ENCODE measurements around the gene ABI3BP. TPM values are rescaled to one million over a fixed set of nuclear protein-coding genes. Genes with fewer than 3 reads are reported as not detected.

Gene ABI3BP
- total and polyA plus RNA-seq, 10 of the 15 experiments (the other 5 are each of a cell fraction or from before 2014, with no cell fraction given) = 0.03 to 0.42 (median 0.11) TPM; not detected in 4

- TF ChIP-seq RB1 (IDR thresholded peaks at IDR 0.05; ENCODE audit: borderline replicate concordance) = peak; percentile 70; the same call in 1 of the 2 replicates
Measured at GRCh38 chr3:100708989-100709841, 284.0 kb downstream of the ABI3BP start, which contains the start of gene TFG (continued).

GRCh38 chr3:100708644-100708988 lies 284.6 kb downstream of the ABI3BP start:
- Histone ChIP-seq H3K4me1 (ENCODE audit: control insufficient read depth, insufficient read depth, low read length) (peaks cover 9% of the 10 kb centered on the region), H3K4me2 (ENCODE audit: control insufficient read depth, insufficient read depth) (peak overlapping the region; percentile 71), H2AFZ (ENCODE audit: control insufficient read depth, low read depth, low read length) (peak overlapping the region; percentile 84), H4K20me1 (ENCODE audit: control insufficient read depth, insufficient read depth) (no peaks in the 10 kb centered on the region), H3K27ac (ENCODE audit: control insufficient read depth, insufficient read depth) (peak overlapping the region; percentile 90), H3K79me2 (ENCODE audit: control insufficient read depth, insufficient read depth, low read length) (peaks cover 42% of the 10 kb centered on the region), H3K4me3 (peak overlapping the region; percentile 62; the same call in 1 of the 2 replicates), H3K27me3 (replicated peaks in 1 of 2; ENCODE audit: control insufficient read depth in 2 of 2, insufficient read depth in 2 of 2, low read length in 1 of 2) (no peaks in the 10 kb centered on the region), H3K9ac (ENCODE audit: control insufficient read depth, insufficient read depth, low read length) (peak overlapping the region; percentile 64; the same call in 1 of the 2 replicates), H3K36me3 (ENCODE audit: control insufficient read depth in 2 of 2, insufficient read depth in 2 of 2, low read length in 1 of 2) (peaks cover 0 to 3% of the 10 kb centered on the region in 2 experiments; a peak in 1 of 4 replicates), H3K9me3 (replicated peaks; ENCODE audit: control insufficient read depth, insufficient read depth, low read length) (no peaks in the 10 kb centered on the region; the same call in 1 of the 3 replicates)
- intact Hi-C loops (cut with micrococcal nuclease; ENCODE audit: unreplicated experiment) (no loop called here), in situ Hi-C loops (cut with MboI) (no loop called here)
- RAD21 ChIA-PET (ENCODE audit: unreplicated experiment) = interaction anchor here (0.8 to 1.0 kb wide), 3 partner anchors 55 to 246 kb away, joined by 3 to 6 read pairs (median 4); no protein-coding TSS in a partner anchor
- TSS peak; percentile 99 for BruUV-seq (replicated peaks)
- FAIRE-seq (no peak), DNase-seq (ENCODE audit: low read depth, low spot score) (no peak), ATAC-seq (no peak)
- POLR2A ChIA-PET = interaction anchor here (0.6 to 2.1 kb wide), 6 partner anchors 11 to 97 kb away, joined by 3 to 4 read pairs (median 3); no protein-coding TSS in a partner anchor
- 98% methylated on average over 3 of the region's 3 CpGs for WGBS (ENCODE audit: insufficient coverage, insufficient replicate concordance, low lambda C conversion rate, missing lambda C conversion rate)
- SMC1A ChIA-PET (ENCODE audit: uncharacterized antibody, unreplicated experiment) = interaction anchor here (0.7 to 3.3 kb wide), 6 partner anchors 14 to 307 kb away, joined by 3 to 17 read pairs (median 4); partner anchors contain the start of genes LNP1 and TOMM70
- CTCF ChIA-PET = interaction anchor here (1.5 to 2.1 kb wide), 2 partner anchors 10 to 246 kb away, joined by 4 to 8 read pairs; no protein-coding TSS in a partner anchor
- TF ChIP-seq, protein P1, sequence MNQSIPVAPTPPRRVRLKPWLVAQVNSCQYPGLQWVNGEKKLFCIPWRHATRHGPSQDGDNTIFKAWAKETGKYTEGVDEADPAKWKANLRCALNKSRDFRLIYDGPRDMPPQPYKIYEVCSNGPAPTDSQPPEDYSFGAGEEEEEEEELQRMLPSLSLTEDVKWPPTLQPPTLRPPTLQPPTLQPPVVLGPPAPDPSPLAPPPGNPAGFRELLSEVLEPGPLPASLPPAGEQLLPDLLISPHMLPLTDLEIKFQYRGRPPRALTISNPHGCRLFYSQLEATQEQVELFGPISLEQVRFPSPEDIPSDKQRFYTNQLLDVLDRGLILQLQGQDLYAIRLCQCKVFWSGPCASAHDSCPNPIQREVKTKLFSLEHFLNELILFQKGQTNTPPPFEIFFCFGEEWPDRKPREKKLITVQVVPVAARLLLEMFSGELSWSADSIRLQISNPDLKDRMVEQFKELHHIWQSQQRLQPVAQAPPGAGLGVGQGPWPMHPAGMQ (IDR thresholded peaks at IDR 0.05; ENCODE audit: borderline replicate concordance) = no peak
- TF ChIP-seq RAD21 (IDR thresholded peaks at IDR 0.05; ENCODE audit: insufficient read depth, low read depth, low read length) (no peak), ZNF274 (IDR thresholded peaks at IDR 0.05; ENCODE audit: insufficient read depth, insufficient read length) (no peak), ATF3 (IDR thresholded peaks at IDR 0.05; ENCODE audit: borderline replicate concordance, extremely low read depth, low read depth, low read length) (no peak), CBX3 (IDR thresholded peaks at IDR 0.05; ENCODE audit: borderline replicate concordance, low read depth) (no peak), FOXM1 (IDR thresholded peaks at IDR 0.05; ENCODE audit: low read depth, low read length) (no peak), FOS (IDR thresholded peaks at IDR 0.05; ENCODE audit: borderline replicate concordance, extremely low read depth, insufficient read length) (no peak), IRF4 (IDR thresholded peaks at IDR 0.05; ENCODE audit: low read depth, low read length) (no peak), JUND (IDR thresholded peaks at IDR 0.05; ENCODE audit: low read depth, low read length) (no peak)
- TF ChIP-seq, protein P2, sequence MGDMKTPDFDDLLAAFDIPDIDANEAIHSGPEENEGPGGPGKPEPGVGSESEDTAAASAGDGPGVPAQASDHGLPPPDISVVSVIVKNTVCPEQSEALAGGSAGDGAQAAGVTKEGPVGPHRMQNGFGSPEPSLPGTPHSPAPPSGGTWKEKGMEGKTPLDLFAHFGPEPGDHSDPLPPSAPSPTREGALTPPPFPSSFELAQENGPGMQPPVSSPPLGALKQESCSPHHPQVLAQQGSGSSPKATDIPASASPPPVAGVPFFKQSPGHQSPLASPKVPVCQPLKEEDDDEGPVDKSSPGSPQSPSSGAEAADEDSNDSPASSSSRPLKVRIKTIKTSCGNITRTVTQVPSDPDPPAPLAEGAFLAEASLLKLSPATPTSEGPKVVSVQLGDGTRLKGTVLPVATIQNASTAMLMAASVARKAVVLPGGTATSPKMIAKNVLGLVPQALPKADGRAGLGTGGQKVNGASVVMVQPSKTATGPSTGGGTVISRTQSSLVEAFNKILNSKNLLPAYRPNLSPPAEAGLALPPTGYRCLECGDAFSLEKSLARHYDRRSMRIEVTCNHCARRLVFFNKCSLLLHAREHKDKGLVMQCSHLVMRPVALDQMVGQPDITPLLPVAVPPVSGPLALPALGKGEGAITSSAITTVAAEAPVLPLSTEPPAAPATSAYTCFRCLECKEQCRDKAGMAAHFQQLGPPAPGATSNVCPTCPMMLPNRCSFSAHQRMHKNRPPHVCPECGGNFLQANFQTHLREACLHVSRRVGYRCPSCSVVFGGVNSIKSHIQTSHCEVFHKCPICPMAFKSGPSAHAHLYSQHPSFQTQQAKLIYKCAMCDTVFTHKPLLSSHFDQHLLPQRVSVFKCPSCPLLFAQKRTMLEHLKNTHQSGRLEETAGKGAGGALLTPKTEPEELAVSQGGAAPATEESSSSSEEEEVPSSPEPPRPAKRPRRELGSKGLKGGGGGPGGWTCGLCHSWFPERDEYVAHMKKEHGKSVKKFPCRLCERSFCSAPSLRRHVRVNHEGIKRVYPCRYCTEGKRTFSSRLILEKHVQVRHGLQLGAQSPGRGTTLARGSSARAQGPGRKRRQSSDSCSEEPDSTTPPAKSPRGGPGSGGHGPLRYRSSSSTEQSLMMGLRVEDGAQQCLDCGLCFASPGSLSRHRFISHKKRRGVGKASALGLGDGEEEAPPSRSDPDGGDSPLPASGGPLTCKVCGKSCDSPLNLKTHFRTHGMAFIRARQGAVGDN (IDR thresholded peaks at IDR 0.05) = no peak
- TF ChIP-seq, protein P3, sequence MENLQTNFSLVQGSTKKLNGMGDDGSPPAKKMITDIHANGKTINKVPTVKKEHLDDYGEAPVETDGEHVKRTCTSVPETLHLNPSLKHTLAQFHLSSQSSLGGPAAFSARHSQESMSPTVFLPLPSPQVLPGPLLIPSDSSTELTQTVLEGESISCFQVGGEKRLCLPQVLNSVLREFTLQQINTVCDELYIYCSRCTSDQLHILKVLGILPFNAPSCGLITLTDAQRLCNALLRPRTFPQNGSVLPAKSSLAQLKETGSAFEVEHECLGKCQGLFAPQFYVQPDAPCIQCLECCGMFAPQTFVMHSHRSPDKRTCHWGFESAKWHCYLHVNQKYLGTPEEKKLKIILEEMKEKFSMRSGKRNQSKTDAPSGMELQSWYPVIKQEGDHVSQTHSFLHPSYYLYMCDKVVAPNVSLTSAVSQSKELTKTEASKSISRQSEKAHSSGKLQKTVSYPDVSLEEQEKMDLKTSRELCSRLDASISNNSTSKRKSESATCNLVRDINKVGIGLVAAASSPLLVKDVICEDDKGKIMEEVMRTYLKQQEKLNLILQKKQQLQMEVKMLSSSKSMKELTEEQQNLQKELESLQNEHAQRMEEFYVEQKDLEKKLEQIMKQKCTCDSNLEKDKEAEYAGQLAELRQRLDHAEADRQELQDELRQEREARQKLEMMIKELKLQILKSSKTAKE (IDR thresholded peaks at IDR 0.05; ENCODE audit: low read depth, poor library complexity, severe bottlenecking) = peak; percentile 50
